Nephron progenitor cell (in vitro differentiated cells): ENCODE results near the gene SCGB1D1.

ENCODE experiments used
- DNase-seq: peaks from one replicate; pipeline ENCODE4 v3.0.0; 2021
- H3K27ac Mint-ChIP-seq: 2 replicates; pipeline ENCODE4 v1.8.0; 2021; ENCODE audit warnings: mild to moderate bottlenecking, moderate library complexity, mixed read lengths
- H3K27me3 Mint-ChIP-seq: 2 replicates; pipeline ENCODE4 v1.8.0; 2021; ENCODE audit warnings: mild to moderate bottlenecking, low read depth, mixed read lengths; ENCODE audit not compliant: poor library complexity
- H3K36me3 Mint-ChIP-seq: 2 replicates; pipeline ENCODE4 v1.8.0; 2021; ENCODE audit warnings: low read depth, mixed read lengths
- H3K4me1 Mint-ChIP-seq: 2 replicates; pipeline ENCODE4 v1.8.0; 2021; ENCODE audit warnings: mixed read lengths
- H3K4me3 Mint-ChIP-seq: 2 replicates; pipeline ENCODE4 v1.8.0; 2021; ENCODE audit warnings: mild to moderate bottlenecking, moderate library complexity, mixed read lengths
- H3K9me3 Mint-ChIP-seq: 2 replicates; pipeline ENCODE4 v1.8.0; 2021; ENCODE audit warnings: mild to moderate bottlenecking, moderate library complexity, mixed read lengths
- TF ChIP-seq, protein P1 (sequence below): fragments of 200-600 bp; sonication (generic); IDR thresholded peaks from 2 replicates; pipeline ENCODE4 v1.5.0; 2021; ENCODE audit warnings: antibody characterized with exemption

Gene SCGB1D1

GRCh38 chr11:62242021-62242420, 52.0 kb downstream of the SCGB1D1 start, which contains the start of gene SCGB1D2:
TSS of gene SCGB1D2 (plus strand) at chr11:62242239. CDS start at chr11:62242308, 69 bp downstream.
- Mint-ChIP-seq H3K4me1 (peaks cover 6% of the 10 kb centered on the region), H3K4me3 (no peak within 1 kb of the TSS), H3K27me3 (peaks cover 11% of the 10 kb centered on the region), H3K9me3 (no peaks in the 10 kb centered on the region), H3K27ac (no peak within 1 kb of the TSS), H3K36me3 (no peaks in the 10 kb centered on the region)
- DNase-seq: no peak
- TF ChIP-seq, protein P1, sequence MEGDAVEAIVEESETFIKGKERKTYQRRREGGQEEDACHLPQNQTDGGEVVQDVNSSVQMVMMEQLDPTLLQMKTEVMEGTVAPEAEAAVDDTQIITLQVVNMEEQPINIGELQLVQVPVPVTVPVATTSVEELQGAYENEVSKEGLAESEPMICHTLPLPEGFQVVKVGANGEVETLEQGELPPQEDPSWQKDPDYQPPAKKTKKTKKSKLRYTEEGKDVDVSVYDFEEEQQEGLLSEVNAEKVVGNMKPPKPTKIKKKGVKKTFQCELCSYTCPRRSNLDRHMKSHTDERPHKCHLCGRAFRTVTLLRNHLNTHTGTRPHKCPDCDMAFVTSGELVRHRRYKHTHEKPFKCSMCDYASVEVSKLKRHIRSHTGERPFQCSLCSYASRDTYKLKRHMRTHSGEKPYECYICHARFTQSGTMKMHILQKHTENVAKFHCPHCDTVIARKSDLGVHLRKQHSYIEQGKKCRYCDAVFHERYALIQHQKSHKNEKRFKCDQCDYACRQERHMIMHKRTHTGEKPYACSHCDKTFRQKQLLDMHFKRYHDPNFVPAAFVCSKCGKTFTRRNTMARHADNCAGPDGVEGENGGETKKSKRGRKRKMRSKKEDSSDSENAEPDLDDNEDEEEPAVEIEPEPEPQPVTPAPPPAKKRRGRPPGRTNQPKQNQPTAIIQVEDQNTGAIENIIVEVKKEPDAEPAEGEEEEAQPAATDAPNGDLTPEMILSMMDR: no peak
